Measurements from ENCODE around the gene VKORC1. TPM values are rescaled to one million over a fixed set of nuclear protein-coding genes. Genes with fewer than 3 reads are reported as not detected.

The VKORC1 gene
- total and polyA plus RNA-seq, 4 donors: 29.9 to 519 (median 263) TPM

GRCh38 chr16:31143694-31144148 is 49.1 kb upstream of the VKORC1 start:
- H3K9me3 ChIP-seq (ENCODE audit: control insufficient read depth in 4 of 4, low read length in 3 of 4): no peaks in the 10 kb centered on the region
- no peak overlapping the region for H3K4me3 ChIP-seq (ENCODE audit: low read depth in 1 of 3, low read length in 3 of 3)
- H3K27ac ChIP-seq (ENCODE audit: low read depth in 1 of 2, low read length in 2 of 2): no peak overlapping the region

GRCh38 chr16:31143011-31143693 is 48.6 kb upstream of the VKORC1 start:
- no peaks in the 10 kb centered on the region for H3K27me3 ChIP-seq (ENCODE audit: control insufficient read depth in 4 of 4, insufficient read depth in 4 of 4, low read length in 3 of 4)
- H3K4me1 ChIP-seq (ENCODE audit: control insufficient read depth in 4 of 4, insufficient read depth in 4 of 4, low read length in 3 of 4): peaks cover 14 to 26% (median 20%) of the 10 kb centered on the region in 4 donors
- peak overlapping the region in 1 of 2 donors; percentile 32 for H3K9ac ChIP-seq (ENCODE audit: low read depth in 1 of 2, low read length in 2 of 2)
- peak overlapping the region in 1 of 2 donors; percentile 81 for H3K27ac ChIP-seq (ENCODE audit: low read depth in 1 of 2, low read length in 2 of 2)
- H3K9me3 ChIP-seq (ENCODE audit: control insufficient read depth in 4 of 4, low read length in 3 of 4): no peaks in the 10 kb centered on the region
- TF ChIP-seq ATF3 (IDR thresholded peaks at IDR 0.05) (no peak), GABPA (IDR thresholded peaks at IDR 0.05 in 1 of 2, conservative IDR thresholded peaks at IDR 0.05 in 1 of 2) (no peak), TAF1 (conservative IDR thresholded peaks at IDR 0.05) (no peak), EGR1 (IDR thresholded peaks at IDR 0.05; ENCODE audit: low read depth in 2 of 2) (no peak), FOXA1 (IDR thresholded peaks at IDR 0.05) (no peak), HNF4A (conservative IDR thresholded peaks at IDR 0.05) (no peak), NR2F2 (IDR thresholded peaks at IDR 0.05) (no peak), YY1 (IDR thresholded peaks at IDR 0.05) (no peak), CTCF (IDR thresholded peaks at IDR 0.05; ENCODE audit: low read depth, low read length, missing input control) (no peak), FOXA2 (IDR thresholded peaks at IDR 0.05) (no peak), MAX (IDR thresholded peaks at IDR 0.05) (no peak)
- no peak for DNase-seq (ENCODE audit: low spot score)
- no peaks in the 10 kb centered on the region for H3K36me3 ChIP-seq (ENCODE audit: control insufficient read depth in 4 of 4, insufficient read depth in 3 of 4, low read depth in 1 of 4, low read length in 3 of 4)
- peak overlapping the region in 1 of 3 donors; percentile 62 for H3K4me3 ChIP-seq (ENCODE audit: low read depth in 1 of 3, low read length in 3 of 3)
- 64% methylated on average over 22 of the region's 22 CpGs for whole genome bisulfite sequencing

More at GRCh38 chr16:31143694-31144148, 49.1 kb upstream of the VKORC1 start:
- H3K27me3 ChIP-seq (ENCODE audit: control insufficient read depth in 4 of 4, insufficient read depth in 4 of 4, low read length in 3 of 4): no peaks in the 10 kb centered on the region
- TF ChIP-seq ZBTB33 (IDR thresholded peaks at IDR 0.05) (no peak), REST (IDR thresholded peaks at IDR 0.05) (no peak)
- no peak overlapping the region for H3K9ac ChIP-seq (ENCODE audit: low read depth in 1 of 2, low read length in 2 of 2)
- H3K36me3 ChIP-seq (ENCODE audit: control insufficient read depth in 4 of 4, insufficient read depth in 3 of 4, low read depth in 1 of 4, low read length in 3 of 4): no peaks in the 10 kb centered on the region
- H3K4me1 ChIP-seq (ENCODE audit: control insufficient read depth in 4 of 4, insufficient read depth in 4 of 4, low read length in 3 of 4): peaks cover 14 to 28% (median 22%) of the 10 kb centered on the region in 4 donors
- DNase-seq (ENCODE audit: low spot score): no peak
- WGBS: 96% methylated on average over 8 of the region's 8 CpGs

All from liver (tissue), 9 donors.